Femur (tissue), 1 donor: Measurements from ENCODE around the gene S1PR1.
A peak's percentile ranks its signal among the peaks of the same experiment; 100 is the strongest.
"Not testable (repeated sequence)": the region's sequence is repeated elsewhere in the genome, so short reads cannot be mapped to it uniquely, and the experiment has no call there.

Experiments
- DNase-seq: peaks from one replicate; pipeline ENCODE4 v3.0.0-alpha.2; 2017

S1PR1 gene

DNA sequence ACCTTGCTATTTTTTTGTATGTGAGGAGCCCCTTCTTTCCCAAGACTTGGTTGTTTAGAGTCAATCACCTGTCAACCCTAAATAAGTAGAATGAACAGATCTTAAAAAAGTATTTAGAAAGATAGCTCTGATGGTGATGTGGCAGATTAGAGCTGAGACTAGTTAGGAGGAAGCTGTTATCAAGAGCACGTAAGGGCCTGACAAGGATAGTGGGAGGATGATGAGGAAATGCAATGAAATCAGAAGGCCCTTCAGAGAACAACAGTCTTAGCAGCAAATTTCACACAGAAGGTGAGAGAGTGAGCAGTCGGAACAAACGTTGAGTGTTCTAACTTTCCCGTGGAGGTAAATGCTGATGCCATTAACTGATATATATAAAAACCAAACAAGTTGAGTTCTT is 15.9 kb upstream of the S1PR1 start:
- no peak for DNase-seq

DNA sequence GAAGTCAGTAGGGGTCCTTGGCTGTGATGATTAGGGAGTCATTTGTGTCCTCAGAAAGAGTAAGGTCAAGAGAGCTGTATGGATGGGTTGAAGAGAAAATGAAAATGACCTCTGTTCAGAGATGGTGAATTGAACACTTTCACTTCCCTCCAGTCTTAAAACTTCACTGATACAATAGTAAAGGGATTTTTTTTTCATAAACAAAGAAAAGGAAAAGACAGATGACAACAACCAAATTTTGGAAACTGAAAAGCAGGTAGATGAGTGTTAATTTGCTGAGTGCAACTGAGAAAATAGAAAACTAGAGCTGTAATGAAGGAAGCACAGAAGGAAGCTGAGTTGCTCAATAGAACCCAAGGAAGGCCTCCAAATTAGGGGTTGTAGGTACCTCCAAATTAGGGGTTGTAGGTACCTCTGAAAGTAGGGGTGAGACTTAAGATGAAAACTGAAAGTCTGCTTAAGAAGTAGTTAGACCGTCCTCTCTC is 14.8 kb upstream of the S1PR1 start:
- no peak for DNase-seq

DNA sequence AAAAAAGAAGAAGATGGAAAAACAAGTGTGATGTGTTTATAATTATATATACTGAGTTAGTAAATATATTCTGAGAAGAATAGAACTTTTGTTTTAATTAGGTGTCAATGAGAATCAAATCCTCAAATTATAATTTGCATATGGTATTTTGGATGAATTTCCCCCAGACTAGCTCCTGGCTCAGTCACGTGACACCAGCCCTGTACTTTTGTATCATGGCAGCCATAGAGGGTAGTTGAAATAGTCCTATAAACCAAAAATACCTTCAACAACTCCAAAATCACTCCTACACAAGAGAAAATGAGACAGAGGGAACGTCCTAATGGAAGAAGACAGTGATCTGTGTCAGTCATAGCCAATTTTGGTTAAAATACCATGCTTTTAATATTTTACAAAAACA is 9.0 kb upstream of the S1PR1 start:
- DNase-seq, result no peak

DNA sequence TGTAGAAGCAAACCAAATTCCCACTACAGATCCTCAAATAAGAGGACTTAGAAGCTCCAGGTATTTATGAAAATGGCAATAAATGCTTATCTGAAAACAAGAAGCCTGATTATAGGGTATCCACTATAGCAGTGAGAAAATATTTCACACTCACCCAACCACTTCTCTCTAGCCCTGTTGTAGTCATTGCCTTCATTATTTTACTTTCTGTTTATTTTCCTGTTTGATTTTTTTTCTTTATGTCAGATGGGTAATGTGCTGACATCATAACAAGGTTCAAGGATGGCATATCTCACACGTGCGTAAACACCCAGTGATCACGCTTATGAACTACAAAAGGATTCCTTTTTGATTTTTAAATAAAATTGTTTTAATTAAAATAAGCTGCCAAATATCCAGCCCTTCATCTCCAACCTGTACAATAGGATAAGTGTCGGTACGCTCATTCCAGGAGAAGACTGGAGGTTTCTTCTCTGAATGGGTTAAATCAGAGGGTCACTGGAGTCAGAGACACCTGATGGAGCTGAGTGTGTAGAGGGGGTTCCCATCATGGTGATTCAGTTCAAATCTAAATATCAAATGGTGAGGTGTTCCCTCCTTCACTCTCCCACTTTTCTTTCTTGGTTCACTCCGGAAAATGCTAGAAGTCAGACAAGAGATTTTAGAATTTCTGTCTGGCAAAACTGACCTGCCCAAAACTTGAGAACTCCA is 8.2 kb upstream of the S1PR1 start:
- no peak for DNase-seq

DNA sequence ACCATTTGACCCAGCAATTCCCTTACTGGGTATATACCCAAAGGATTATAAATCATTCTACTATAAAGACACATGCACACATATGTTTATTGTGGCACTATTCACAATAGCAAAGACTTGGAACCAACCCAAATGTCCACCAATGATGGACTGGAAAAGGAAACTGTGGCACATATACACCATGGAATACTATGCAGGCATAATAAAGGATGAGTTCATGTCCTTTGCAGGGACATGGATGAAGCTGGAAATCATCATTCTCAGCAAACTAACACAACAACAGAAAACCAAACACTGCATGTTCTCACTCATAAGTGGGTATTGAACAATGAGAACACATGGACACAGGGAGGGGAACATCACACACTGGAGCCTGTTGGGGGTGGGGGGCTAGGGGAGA is 4.6 kb upstream of the S1PR1 start:
- not testable (repeated sequence) for DNase-seq

DNA sequence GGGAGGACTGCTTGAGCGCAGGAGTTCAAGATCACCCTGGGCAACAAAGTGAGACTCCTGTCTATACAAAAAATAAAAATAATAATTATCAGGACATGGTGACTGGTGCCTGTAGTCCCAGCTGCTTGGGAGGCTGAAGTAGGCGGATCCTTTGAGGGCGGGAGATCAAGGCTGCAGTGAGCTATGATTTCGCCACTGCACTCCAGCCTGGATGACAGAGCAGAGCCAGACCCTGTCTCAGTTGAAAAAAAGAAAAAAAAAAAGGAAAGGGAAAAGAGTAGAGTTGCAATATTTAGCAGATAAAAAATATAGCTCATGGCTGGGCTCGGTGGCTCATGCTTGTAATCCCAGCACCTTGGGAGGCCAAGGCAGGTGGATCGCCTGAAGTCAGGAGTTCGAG is 3.3 kb upstream of the S1PR1 start:
- no peak for DNase-seq

DNA sequence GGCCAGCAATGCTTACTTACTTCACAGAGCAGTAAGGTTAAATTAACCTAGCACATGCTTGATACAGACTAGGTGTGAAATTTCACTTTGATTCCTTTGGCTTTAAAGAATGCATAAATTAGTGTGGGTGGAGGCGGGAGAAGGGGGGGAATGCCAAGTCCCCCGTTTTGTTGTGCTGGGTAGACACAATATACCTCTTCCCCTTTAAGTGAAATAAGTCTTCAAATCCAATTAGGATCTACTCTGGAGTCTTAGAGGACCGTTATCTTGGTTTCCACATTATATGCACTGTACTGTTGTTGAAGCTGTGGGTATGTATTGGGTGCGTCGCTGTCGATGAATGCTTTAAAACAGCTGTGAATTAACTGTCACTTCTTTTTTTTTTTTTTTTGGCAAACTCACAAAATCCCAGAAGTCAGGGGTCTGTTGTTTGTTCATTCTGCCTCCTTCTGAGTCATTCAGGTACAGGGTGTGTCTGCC is 1.6 kb upstream of the S1PR1 start:
- DNase-seq, result no peak

DNA sequence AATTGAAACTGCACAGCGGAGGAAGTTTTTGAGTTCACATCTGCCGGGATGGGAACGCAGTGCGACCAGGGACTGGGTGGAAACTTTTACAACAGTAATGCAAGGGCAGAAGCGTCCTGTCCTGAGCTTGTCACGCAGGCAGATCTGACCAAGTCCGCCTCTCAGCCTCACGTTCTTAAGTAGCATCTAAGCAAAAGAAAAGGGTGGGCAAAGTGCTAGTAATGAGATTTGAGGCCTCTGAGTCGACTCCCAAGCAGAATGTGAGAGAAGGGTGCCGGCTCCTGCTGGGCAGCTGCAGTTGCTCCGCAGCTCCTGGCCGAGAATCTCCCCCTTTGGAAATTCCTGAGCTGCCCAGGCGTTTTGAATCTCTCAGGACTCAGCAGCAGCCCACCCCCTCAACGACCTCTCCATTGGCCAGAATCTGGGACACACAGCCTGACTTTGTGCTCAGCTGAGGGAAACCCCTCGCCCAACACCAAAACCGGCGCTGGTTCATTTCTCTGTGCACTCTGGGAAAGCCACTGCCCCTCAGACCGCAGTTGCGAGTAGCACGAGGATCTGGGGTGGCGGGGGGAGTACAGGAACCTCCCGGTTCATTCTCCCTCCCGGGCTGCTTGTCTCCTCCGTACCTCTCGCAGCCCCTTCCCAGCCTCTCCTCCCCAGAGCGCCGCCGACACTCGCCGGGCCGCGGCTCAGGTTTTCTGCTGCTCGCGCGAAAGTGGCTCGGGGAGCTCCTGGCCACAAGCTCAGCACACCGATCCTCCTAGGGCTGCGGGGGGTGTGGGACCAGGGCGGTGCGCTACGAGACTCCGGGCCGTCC is 913 bp upstream of the S1PR1 start:
- peak; percentile 60 for DNase-seq

DNA sequence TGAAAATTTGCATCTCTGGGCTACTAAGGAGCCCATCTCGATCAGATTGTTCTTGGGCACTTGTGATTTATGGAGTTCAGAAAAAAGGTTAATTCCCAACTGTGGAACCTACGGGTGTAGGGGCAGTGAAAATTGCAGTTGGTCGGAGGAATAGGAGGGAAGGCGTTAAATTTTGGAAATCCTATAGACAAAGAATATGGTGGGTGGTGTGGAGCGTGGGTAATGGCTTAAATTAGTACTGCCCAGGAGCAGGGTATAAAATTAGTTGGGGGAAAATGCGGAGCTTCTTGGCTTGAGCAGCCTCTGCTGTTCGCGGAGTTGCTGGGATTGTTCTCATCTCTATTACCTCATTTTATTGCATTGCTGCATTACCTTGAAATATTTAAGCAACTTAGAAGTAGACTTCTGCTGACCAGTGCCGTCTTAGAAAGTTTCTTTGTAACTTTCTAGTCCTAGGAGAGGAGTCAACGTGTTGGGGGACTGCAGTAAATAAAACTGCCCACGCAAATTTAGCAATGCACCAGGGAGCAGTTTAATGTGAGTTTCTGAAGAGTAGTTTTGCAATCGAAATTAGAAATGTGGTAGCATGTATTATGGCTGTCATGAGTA is 514 bp downstream of the S1PR1 start:
- DNase-seq, result peak; percentile 35

DNA sequence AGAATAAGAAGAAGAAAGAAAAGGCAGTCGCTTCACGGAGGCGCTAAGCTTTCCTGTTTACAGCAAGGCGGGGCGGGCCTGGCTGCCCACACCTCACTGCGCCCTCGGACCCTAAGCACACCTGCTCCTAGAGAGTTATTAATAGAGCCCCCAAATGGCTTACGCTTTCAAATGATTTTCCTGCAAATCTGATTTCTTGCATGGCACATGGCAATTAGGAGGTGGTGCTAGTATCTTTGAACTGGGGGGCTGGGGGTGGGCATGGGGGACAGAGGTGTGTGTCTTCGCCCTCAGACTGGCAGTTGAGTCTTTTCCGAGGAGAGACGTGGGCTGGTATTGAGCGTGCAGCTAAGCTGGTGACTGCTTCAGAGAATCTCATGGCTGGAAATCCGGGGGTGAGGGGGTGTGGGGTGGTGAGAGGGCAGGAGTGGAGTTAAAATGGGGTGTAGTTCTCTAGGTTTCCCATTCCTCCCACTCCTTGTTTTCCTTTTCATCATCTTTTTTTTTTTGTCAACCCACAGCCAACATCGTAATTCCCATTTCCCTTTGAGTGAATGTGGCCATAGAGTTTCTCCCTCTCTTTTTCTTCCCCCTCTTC is 1.3 kb downstream of the S1PR1 start:
- DNase-seq, result peak; percentile 24

DNA sequence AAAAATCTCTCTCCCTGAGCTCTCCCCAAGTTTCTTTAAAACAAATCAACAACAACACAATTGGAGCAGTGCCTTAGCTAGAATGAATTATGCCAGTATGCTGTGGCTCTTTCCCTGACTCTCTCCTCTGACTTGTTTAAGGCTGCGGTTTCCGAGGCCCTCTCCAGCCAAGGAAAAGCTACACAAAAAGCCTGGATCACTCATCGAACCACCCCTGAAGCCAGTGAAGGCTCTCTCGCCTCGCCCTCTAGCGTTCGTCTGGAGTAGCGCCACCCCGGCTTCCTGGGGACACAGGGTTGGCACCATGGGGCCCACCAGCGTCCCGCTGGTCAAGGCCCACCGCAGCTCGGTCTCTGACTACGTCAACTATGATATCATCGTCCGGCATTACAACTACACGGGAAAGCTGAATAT is 1.9 kb downstream of the S1PR1 start:
- DNase-seq, result peak; percentile 89

DNA sequence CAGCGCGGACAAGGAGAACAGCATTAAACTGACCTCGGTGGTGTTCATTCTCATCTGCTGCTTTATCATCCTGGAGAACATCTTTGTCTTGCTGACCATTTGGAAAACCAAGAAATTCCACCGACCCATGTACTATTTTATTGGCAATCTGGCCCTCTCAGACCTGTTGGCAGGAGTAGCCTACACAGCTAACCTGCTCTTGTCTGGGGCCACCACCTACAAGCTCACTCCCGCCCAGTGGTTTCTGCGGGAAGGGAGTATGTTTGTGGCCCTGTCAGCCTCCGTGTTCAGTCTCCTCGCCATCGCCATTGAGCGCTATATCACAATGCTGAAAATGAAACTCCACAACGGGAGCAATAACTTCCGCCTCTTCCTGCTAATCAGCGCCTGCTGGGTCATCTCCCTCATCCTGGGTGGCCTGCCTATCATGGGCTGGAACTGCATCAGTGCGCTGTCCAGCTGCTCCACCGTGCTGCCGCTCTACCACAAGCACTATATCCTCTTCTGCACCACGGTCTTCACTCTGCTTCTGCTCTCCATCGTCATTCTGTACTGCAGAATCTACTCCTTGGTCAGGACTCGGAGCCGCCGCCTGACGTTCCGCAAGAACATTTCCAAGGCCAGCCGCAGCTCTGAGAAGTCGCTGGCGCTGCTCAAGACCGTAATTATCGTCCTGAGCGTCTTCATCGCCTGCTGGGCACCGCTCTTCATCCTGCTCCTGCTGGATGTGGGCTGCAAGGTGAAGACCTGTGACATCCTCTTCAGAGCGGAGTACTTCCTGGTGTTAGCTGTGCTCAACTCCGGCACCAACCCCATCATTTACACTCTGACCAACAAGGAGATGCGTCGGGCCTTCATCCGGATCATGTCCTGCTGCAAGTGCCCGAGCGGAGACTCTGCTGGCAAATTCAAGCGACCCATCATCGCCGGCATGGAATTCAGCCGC is 2.5 kb downstream of the S1PR1 start:
- DNase-seq, result no peak

DNA sequence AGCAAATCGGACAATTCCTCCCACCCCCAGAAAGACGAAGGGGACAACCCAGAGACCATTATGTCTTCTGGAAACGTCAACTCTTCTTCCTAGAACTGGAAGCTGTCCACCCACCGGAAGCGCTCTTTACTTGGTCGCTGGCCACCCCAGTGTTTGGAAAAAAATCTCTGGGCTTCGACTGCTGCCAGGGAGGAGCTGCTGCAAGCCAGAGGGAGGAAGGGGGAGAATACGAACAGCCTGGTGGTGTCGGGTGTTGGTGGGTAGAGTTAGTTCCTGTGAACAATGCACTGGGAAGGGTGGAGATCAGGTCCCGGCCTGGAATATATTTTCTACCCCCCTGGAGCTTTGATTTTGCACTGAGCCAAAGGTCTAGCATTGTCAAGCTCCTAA is 3.2 kb downstream of the S1PR1 start:
- DNase-seq, result peak; percentile 24

DNA sequence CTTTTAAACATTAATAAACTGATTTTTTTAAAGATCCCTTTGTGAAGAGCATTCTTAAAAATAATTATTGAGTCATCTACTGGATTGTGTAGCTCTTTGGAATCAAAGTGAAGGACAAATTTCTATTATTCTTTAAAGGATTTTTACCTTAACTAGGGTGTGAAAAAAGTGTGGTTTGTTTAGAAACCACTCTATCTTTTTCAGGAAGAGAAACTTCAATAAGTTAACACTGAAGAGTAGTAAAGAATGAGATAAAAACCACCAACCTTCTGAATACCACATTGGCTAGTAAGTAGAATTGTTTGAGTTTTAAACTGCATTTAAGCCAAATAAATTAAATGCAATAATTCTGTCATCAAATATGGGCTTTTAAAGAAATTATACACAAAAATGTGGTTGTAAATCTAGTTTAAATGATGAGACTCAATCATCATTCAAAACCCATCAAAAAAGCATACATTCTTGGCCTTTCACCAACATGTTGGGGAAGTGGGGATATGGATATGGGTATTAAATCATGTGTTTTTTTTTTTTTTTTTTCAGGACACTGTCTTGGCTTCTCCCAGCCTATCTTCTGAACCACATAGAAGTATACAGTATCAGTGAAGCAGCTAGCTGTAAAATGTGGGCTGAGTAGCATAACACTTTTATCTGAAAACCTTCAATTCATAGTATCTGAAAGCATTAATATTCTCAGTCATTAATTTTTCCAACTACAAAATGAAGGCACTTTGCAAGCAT is 4.8 kb downstream of the S1PR1 start:
- DNase-seq, result no peak

DNA sequence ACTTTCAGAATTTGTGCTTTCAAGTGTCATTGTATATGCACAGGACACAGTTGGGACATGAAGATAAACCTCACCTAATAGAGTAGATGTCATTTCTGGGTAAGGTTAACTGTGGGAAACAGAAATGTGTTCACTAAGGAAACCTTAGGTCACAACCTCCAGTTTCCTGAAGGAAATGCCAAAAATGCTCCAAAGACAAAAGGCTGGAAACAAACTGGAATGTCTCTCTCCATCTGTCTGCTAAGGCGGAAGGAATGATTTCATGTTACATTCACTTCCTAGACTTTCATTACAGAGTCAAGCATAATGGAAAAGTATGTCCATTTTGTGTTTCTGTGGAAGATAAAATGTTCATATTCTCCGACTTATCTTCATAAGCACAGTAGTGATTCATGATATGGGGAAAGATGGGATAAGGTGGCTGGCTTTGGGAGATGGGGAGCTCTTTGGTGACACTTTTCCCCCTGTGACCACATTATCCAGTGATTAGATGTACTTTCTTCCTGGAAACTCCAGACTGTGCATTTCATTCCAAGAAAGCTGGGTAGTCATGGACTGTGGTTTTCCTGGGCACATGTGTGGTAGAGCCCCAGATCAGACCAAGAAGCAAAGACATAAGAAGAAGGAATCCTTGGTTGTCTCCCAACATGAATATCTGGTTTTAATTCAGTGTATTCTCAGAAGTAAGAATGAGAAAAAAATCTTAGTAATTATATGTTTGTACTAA is 5.7 kb downstream of the S1PR1 start:
- no peak for DNase-seq

DNA sequence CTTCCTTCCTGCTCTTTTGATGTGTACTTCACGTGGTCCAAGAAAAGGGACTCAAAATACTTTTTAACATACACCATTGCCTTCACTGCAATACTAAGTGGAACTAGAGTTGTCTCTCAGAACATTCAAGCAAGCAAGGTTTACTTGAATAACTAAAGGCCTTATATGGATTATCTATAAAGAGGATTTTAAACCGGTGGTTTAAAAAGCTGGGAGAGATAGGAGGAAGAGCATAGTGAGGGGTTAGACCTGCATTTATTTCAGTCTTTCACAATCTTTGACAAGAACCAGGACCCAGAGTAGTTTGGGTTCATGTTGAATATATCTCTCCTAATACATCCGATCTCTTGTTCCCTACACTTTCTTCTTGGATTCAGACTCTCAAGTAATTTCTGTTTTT is 6.9 kb downstream of the S1PR1 start:
- DNase-seq, result no peak

DNA sequence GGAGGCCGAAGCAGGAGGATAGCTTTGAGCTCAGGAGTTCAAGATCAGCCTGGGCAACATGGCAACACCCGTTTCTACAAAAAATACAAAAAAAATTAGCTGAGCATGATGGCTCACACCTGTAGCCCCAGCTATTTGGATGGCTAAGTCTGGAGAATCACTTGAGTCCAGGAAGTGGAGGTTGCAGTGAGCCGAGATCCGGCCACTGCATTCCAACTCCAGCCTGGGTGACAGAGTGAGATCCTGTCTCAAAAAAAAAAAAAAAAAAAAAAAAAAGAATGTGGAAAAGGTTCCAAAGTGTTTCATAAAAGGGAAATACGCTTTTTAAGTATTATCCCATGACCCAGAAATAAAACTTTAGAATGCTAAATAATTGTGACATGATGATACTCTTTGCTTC is 8.0 kb downstream of the S1PR1 start:
- DNase-seq, result no peak

DNA sequence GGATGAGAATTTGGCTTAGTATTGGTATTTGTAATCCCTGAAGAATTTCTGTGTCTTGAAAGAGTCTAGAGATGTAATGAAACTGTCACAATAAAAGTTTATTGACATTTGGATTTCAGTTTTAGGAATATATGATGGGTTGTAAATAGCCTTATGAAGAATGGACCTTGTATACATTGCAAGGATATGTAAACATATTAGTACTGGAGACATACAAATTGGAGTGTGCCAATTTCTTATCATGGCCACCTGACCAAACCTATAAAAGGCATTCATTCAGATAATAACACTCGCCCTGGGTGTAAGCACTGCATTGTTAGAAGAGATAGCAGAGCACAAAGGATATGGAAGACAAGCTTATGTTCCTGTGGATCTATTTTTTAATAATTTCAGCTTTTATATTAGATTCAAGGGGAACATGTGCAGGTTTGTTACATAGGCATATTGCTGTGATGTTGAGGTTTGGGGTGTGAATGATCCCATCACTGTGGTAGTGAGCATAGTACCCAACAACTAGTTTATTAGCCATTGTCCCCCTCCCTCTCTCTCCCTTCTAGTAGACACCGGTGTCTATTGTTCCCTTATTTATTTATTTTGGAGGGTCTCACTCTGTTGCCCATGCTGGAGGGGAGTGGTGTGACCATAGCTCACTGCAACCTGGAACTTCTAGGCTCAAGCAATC is 8.6 kb downstream of the S1PR1 start:
- no peak for DNase-seq

DNA sequence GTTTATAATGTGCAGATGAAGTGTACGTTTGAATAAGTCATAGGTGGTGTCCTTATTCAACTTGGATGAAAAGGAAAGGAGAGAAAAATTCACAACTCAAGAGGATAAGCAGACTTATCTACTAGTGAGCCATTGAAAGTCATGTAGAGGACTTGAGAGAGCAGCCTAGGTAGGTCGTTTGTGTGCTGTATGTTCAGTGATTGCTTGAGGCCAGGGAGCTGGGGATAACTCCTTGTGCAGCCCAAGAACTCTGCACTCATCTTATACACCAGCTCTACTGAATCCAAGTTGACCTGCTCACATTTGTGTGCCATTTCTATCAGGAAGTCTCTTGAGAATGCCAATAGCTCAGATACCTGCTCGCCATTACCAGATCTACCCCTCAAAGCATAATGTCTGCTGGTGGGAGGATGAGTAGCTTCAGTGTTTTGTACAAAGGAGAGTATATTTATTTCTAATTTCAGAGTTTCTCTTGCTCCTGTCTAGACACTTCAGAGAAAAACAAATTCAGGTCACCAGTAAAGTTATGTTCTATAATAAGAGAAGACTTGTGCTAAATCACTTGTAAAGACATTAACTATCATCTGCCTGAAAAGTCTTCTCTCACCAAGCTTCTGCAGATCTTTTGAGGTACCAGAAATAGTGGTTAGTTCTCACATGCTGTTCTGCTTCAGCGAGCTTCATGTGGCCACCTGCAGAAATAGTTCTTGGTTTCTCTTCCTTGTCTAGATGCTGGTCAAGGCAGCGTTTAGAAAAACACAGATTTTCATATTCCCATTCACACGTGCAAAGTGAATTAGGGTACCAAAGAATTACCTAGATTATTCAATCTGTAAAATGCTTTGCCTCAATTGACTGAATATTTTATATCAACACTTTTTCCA is 10.8 kb downstream of the S1PR1 start:
- DNase-seq, result no peak
